ENCODE measurements around the gene ATRIP.
"Not testable (repeated sequence)": the region's sequence is repeated elsewhere in the genome, so short reads cannot be mapped to it uniquely, and the experiment has no call there.

ATRIP gene

GRCh38 chr3:48472923-48473616 is 26.5 kb downstream of the ATRIP start:
- peaks cover 14% of the 10 kb centered on the region for H3K4me1 ChIP-seq (ENCODE audit: insufficient read depth, low read length)
- peak overlapping the region; percentile 81 for H3K9ac ChIP-seq (ENCODE audit: low read depth, low read length)
- no peaks in the 10 kb centered on the region for H3K36me3 ChIP-seq (ENCODE audit: insufficient read depth, low read length)
- no peaks in the 10 kb centered on the region for H3K9me3 ChIP-seq (ENCODE audit: control insufficient read depth, insufficient read depth, low read length)

GRCh38 chr3:48473617-48473952 is 27.0 kb downstream of the ATRIP start:
- no peaks in the 10 kb centered on the region for H3K36me3 ChIP-seq (ENCODE audit: insufficient read depth, low read length)
- no peaks in the 10 kb centered on the region for H3K9me3 ChIP-seq (ENCODE audit: control insufficient read depth, insufficient read depth, low read length)
- no peak overlapping the region for H3K9ac ChIP-seq (ENCODE audit: low read depth, low read length)
- peaks cover 14% of the 10 kb centered on the region for H3K4me1 ChIP-seq (ENCODE audit: insufficient read depth, low read length)

GRCh38 chr3:48474031-48474430 is 27.5 kb downstream of the ATRIP start:
- not testable (repeated sequence) for H3K9ac ChIP-seq (ENCODE audit: low read depth, low read length); H3K9me3 ChIP-seq (ENCODE audit: control insufficient read depth, insufficient read depth, low read length); H3K36me3 ChIP-seq (ENCODE audit: insufficient read depth, low read length)
- H3K4me1 ChIP-seq (ENCODE audit: insufficient read depth, low read length), result peaks cover 14% of the 10 kb centered on the region

GRCh38 chr3:48474619-48475018 is 28.1 kb downstream of the ATRIP start:
- Histone ChIP-seq H3K4me1 (ENCODE audit: insufficient read depth, low read length) (peaks cover 14% of the 10 kb centered on the region), H3K9ac (ENCODE audit: low read depth, low read length) (no peak overlapping the region)

GRCh38 chr3:48475188-48475587 is 28.7 kb downstream of the ATRIP start:
- H3K36me3 ChIP-seq (ENCODE audit: insufficient read depth, low read length), result no peaks in the 10 kb centered on the region
- H3K9ac ChIP-seq (ENCODE audit: low read depth, low read length), result no peak overlapping the region
- H3K4me1 ChIP-seq (ENCODE audit: insufficient read depth, low read length), result peaks cover 14% of the 10 kb centered on the region
- no peaks in the 10 kb centered on the region for H3K9me3 ChIP-seq (ENCODE audit: control insufficient read depth, insufficient read depth, low read length)

More at GRCh38 chr3:48474619-48475018, 28.1 kb downstream of the ATRIP start:
- H3K36me3 ChIP-seq (ENCODE audit: insufficient read depth, low read length), result no peaks in the 10 kb centered on the region
- no peaks in the 10 kb centered on the region for H3K9me3 ChIP-seq (ENCODE audit: control insufficient read depth, insufficient read depth, low read length)

GRCh38 chr3:48476426-48477053 is 30.0 kb downstream of the ATRIP start:
- no peaks in the 10 kb centered on the region for H3K36me3 ChIP-seq (ENCODE audit: insufficient read depth, low read length)
- peaks cover 14% of the 10 kb centered on the region for H3K4me1 ChIP-seq (ENCODE audit: insufficient read depth, low read length)
- no peak overlapping the region for H3K9ac ChIP-seq (ENCODE audit: low read depth, low read length)
- H3K9me3 ChIP-seq (ENCODE audit: control insufficient read depth, insufficient read depth, low read length), result no peaks in the 10 kb centered on the region

GRCh38 chr3:48477959-48478520 is 31.5 kb downstream of the ATRIP start:
- Histone ChIP-seq H3K36me3 (ENCODE audit: insufficient read depth, low read length) (no peaks in the 10 kb centered on the region), H3K4me1 (ENCODE audit: insufficient read depth, low read length) (peaks cover 14% of the 10 kb centered on the region), H3K9me3 (ENCODE audit: control insufficient read depth, insufficient read depth, low read length) (no peaks in the 10 kb centered on the region), H3K9ac (ENCODE audit: low read depth, low read length) (no peak overlapping the region)

- peaks cover 10% of the 10 kb centered on the region for H3K4me1 ChIP-seq (ENCODE audit: insufficient read depth, low read length)
- H3K9me3 ChIP-seq (ENCODE audit: control insufficient read depth, insufficient read depth, low read length), result no peaks in the 10 kb centered on the region
- H3K9ac ChIP-seq (ENCODE audit: low read depth, low read length), result no peak overlapping the region
- H3K36me3 ChIP-seq (ENCODE audit: insufficient read depth, low read length), result no peaks in the 10 kb centered on the region
Observed at GRCh38 chr3:48478626-48479555, 32.4 kb downstream of the ATRIP start.

GRCh38 chr3:48480891-48481290 is 34.4 kb downstream of the ATRIP start:
- H3K9me3 ChIP-seq (ENCODE audit: control insufficient read depth, insufficient read depth, low read length); H3K36me3 ChIP-seq (ENCODE audit: insufficient read depth, low read length); H3K4me1 ChIP-seq (ENCODE audit: insufficient read depth, low read length); H3K9ac ChIP-seq (ENCODE audit: low read depth, low read length): not testable (repeated sequence)

GRCh38 chr3:48482822-48483221 is 36.3 kb downstream of the ATRIP start:
- not testable (repeated sequence) for H3K36me3 ChIP-seq (ENCODE audit: insufficient read depth, low read length); H3K9ac ChIP-seq (ENCODE audit: low read depth, low read length); H3K4me1 ChIP-seq (ENCODE audit: insufficient read depth, low read length); H3K9me3 ChIP-seq (ENCODE audit: control insufficient read depth, insufficient read depth, low read length)

GRCh38 chr3:48486952-48487351 is 40.4 kb downstream of the ATRIP start:
- no peak overlapping the region for H3K9ac ChIP-seq (ENCODE audit: low read depth, low read length)
- no peaks in the 10 kb centered on the region for H3K4me1 ChIP-seq (ENCODE audit: insufficient read depth, low read length)
- no peaks in the 10 kb centered on the region for H3K36me3 ChIP-seq (ENCODE audit: insufficient read depth, low read length)
- H3K9me3 ChIP-seq (ENCODE audit: control insufficient read depth, insufficient read depth, low read length), result no peaks in the 10 kb centered on the region

GRCh38 chr3:48492461-48493202 is 46.1 kb downstream of the ATRIP start:
- no peaks in the 10 kb centered on the region for H3K4me1 ChIP-seq (ENCODE audit: insufficient read depth, low read length)
- no peak overlapping the region for H3K9ac ChIP-seq (ENCODE audit: low read depth, low read length)
- H3K9me3 ChIP-seq (ENCODE audit: control insufficient read depth, insufficient read depth, low read length), result no peaks in the 10 kb centered on the region
- no peaks in the 10 kb centered on the region; the same call in 1 of the 2 replicates for H3K36me3 ChIP-seq (ENCODE audit: insufficient read depth, low read length)

- no peaks in the 10 kb centered on the region; the same call in 1 of the 2 replicates for H3K36me3 ChIP-seq (ENCODE audit: insufficient read depth, low read length)
- H3K9me3 ChIP-seq (ENCODE audit: control insufficient read depth, insufficient read depth, low read length), result no peaks in the 10 kb centered on the region
- no peak overlapping the region for H3K9ac ChIP-seq (ENCODE audit: low read depth, low read length)
- no peaks in the 10 kb centered on the region for H3K4me1 ChIP-seq (ENCODE audit: insufficient read depth, low read length)
Observed at GRCh38 chr3:48493203-48493501, 46.6 kb downstream of the ATRIP start.

- Histone ChIP-seq H3K36me3 (ENCODE audit: insufficient read depth, low read length) (peaks cover 2% of the 10 kb centered on the region; the same call in 1 of the 2 replicates), H3K4me1 (ENCODE audit: insufficient read depth, low read length) (peaks cover 16% of the 10 kb centered on the region), H3K9ac (ENCODE audit: low read depth, low read length) (no peak overlapping the region), H3K9me3 (ENCODE audit: control insufficient read depth, insufficient read depth, low read length) (no peaks in the 10 kb centered on the region)
Observed at GRCh38 chr3:48500656-48501055, 54.1 kb downstream of the ATRIP start.

Measured in ES-I3 (cell line).